DMS 273 treated with DMSO at 0.1 percent for 48 hours (cell line): Measurements from ENCODE around the gene CDX2.

Source experiments
- DNase-seq: peaks from one replicate; lab custom pipeline; 2025; lab: John Stamatoyannopoulos, UW

The CDX2 gene

GRCh38 chr13:27915301-27916207 is 53.6 kb downstream of the CDX2 start:
- no peak for DNase-seq

- no peak for DNase-seq
Measured at GRCh38 chr13:27913160-27913559, 56.0 kb downstream of the CDX2 start.

GRCh38 chr13:27911521-27911920 is 57.6 kb downstream of the CDX2 start:
- DNase-seq, result no peak
